Activated T-cell treated with anti-CD3 and anti-CD28 coated beads, Interleukin-2, amount 50 U/mL, for 4 hours (primary cell): ENCODE measurements around the gene CLCN6. TPM values are rescaled to one million over a fixed set of nuclear protein-coding genes. Genes with fewer than 3 reads are reported as not detected.

Source experiments
- ATAC-seq, 2 donors: fragments of 200-7000 bp; cut with Tn5 transposase; one replicate each; pipeline ENCODE4 v1.10.0; 2021
- DNase-seq: peaks from one replicate; pipeline ENCODE4 v3.0.0-alpha.2; 2020
- H3K27me3 Mint-ChIP-seq: one replicate; pipeline ENCODE4 v1.8.0; 2021; ENCODE audit warnings: low read depth, mixed read lengths
- H3K36me3 Mint-ChIP-seq: one replicate; pipeline ENCODE4 v1.8.0; 2022; ENCODE audit warnings: mixed read lengths; ENCODE audit not compliant: insufficient read depth
- H3K4me1 Mint-ChIP-seq: one replicate; pipeline ENCODE4 v1.8.0; 2021; ENCODE audit warnings: low read depth, mixed read lengths
- H3K4me3 Mint-ChIP-seq: one replicate; pipeline ENCODE4 v1.8.0; 2021; ENCODE audit warnings: mild to moderate bottlenecking, moderate library complexity, mixed read lengths
- H3K9me3 Mint-ChIP-seq: one replicate; pipeline ENCODE4 v1.8.0; 2021; ENCODE audit warnings: mixed read lengths
- total RNA-seq, 3 donors: library from RNA; stranded (reverse); gene quantifications; one replicate each; pipeline ENCODE4 v1.2.1, GENCODE V29; 2021

The CLCN6 gene
- total RNA-seq, 3 donors from 2014 or later: 8.6 to 13.5 (median 10.7) TPM

DNA sequence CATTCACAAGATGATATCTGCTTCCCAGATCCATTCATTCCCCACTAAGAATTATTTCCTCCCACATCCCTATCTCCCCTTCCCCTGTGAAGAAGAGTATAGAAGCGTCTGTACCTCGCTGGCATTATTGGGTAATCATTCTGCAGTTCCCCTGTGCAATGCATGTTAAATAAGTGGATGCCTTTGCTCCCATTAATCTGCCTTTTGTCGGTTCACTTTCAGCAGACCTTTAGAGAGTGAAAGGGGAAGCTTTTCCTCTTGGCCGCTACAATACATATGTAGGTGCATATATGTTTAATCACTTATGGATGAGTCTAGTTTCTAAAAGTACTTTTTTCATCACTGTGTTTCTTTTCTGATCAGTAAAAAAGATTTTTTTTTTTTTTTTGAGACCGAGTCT is 7.0 kb downstream of the CLCN6 start:
- ATAC-seq (no peak), DNase-seq (no peak)
- Mint-ChIP-seq H3K27me3 (no peaks in the 10 kb centered on the region), H3K4me1 (peaks cover 8% of the 10 kb centered on the region), H3K36me3 (peaks cover 26% of the 10 kb centered on the region), H3K9me3 (no peaks in the 10 kb centered on the region), H3K4me3 (no peak overlapping the region)

DNA sequence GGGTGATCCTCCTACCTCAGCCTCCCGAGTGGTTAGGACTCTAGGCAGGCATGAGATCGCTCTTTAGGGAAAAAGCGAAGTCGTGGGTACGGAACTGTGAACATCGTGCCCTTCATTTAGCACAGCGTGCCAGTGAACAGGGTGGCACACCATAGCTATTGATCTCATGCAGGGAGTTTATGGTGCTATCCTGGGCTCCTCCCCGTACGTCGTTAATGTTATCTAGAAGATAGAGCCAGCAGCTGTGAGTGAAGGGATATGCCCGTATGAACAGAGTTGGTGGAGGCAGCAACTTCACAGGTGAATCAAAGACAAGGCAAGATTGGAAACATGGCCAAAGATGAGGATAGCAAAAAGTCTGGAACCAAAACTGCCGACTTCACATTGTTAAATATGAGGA is 11.2 kb downstream of the CLCN6 start:
- ATAC-seq: no peak
- H3K9me3 Mint-ChIP-seq: no peaks in the 10 kb centered on the region
- H3K36me3 Mint-ChIP-seq: peaks cover 24% of the 10 kb centered on the region
- no peak for DNase-seq
- H3K4me3 Mint-ChIP-seq: no peak overlapping the region
- no peaks in the 10 kb centered on the region for H3K4me1 Mint-ChIP-seq
- no peaks in the 10 kb centered on the region for H3K27me3 Mint-ChIP-seq

DNA sequence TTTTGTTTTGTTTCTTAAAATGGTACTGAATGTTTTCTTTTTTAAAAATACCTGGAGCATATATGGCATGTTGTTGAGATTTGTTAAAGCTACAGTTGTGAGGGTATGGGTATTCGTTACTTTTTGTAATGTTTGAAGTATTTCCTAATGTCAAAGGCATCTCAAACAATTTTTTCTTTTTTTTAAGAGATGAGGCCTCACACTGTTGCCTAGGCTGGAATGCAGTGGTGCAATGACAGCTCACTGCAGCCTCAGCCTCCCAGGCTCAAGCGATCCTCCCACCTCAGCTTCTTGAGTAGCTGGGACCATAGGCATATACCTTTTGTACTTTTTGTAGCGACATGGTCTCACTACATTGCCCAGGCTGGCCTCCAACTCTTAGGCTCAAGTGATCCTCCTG is 16.1 kb downstream of the CLCN6 start:
- DNase-seq (no peak), ATAC-seq (no peak)
- Mint-ChIP-seq H3K4me3 (no peak overlapping the region), H3K4me1 (no peaks in the 10 kb centered on the region), H3K27me3 (no peaks in the 10 kb centered on the region), H3K9me3 (no peaks in the 10 kb centered on the region), H3K36me3 (peaks cover 20% of the 10 kb centered on the region)

DNA sequence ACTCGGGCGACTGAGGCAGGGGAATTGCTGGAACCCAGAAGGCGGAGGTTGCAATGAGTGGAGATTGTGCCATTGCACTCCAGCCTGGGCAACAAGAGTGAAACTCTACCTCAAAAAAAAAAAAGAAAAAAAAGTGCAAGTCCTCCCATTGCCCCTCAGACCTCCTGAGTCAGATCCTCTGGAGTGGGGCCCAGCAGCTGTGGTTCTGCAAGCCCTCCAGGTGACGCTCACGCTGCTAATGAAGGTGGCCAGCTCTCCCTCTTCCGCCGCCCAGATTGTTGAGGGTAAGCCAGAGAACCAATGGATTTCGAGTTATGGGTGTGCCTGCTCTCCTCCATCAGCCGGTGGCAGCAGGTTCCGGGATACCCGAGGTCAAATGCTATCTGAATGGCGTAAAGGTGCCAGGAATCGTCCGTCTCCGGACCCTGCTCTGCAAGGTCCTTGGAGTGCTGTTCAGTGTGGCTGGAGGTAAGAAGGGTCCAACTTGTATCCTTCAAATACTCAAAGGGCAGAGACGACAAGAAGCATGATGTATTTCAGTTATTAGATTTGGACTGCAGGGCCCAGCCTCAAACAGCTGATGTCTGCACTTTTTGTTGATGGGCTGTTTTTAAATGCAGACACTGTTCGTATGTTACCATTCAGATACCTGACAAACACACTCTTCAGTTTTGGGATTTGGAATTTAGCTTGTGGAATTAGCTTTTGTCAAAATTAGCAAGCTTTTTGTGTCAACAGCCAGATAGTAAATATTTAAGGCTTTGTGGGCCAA is 17.6 kb downstream of the CLCN6 start:
- Mint-ChIP-seq H3K4me3 (no peak overlapping the region), H3K27me3 (no peaks in the 10 kb centered on the region), H3K9me3 (no peaks in the 10 kb centered on the region), H3K4me1 (no peaks in the 10 kb centered on the region), H3K36me3 (peaks cover 24% of the 10 kb centered on the region)
- DNase-seq (no peak), ATAC-seq (no peak)

GRCh38 chr1:11825131-11825530 is 19.1 kb downstream of the CLCN6 start:
- H3K9me3 Mint-ChIP-seq: no peaks in the 10 kb centered on the region

DNA sequence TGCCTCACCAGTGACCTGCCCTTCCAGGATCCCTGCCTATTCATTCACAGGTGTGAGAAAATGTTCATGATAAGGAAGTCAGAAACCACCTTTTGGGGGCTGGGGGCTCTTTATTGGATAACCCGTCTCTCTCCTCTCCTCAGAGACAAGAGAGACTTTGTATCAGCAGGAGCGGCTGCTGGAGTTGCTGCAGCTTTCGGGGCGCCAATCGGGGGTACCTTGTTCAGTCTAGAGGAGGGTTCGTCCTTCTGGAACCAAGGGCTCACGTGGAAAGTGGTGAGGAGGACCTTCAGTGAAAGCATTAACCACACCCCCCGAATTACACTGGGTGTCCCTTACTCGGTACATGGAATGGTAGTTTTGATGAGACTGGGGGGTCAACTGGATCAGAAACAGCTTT is 21.0 kb downstream of the CLCN6 start:
- H3K4me1 Mint-ChIP-seq: no peaks in the 10 kb centered on the region
- no peaks in the 10 kb centered on the region for H3K27me3 Mint-ChIP-seq
- ATAC-seq: no peak
- H3K4me3 Mint-ChIP-seq: no peak overlapping the region
- H3K36me3 Mint-ChIP-seq: peaks cover 23% of the 10 kb centered on the region
- no peaks in the 10 kb centered on the region for H3K9me3 Mint-ChIP-seq
- no peak for DNase-seq

More at GRCh38 chr1:11825131-11825530, 19.1 kb downstream of the CLCN6 start:
- peaks cover 24% of the 10 kb centered on the region for H3K36me3 Mint-ChIP-seq
- H3K27me3 Mint-ChIP-seq: no peaks in the 10 kb centered on the region
- H3K4me3 Mint-ChIP-seq: no peak overlapping the region
- DNase-seq (no peak), ATAC-seq (no peak)
- H3K4me1 Mint-ChIP-seq: no peaks in the 10 kb centered on the region

- Mint-ChIP-seq H3K9me3 (no peaks in the 10 kb centered on the region), H3K4me1 (no peaks in the 10 kb centered on the region), H3K27me3 (no peaks in the 10 kb centered on the region), H3K4me3 (no peak overlapping the region), H3K36me3 (peaks cover 30% of the 10 kb centered on the region)
- no peak for ATAC-seq
- no peak for DNase-seq
Observed at GRCh38 chr1:11828511-11828910, 22.5 kb downstream of the CLCN6 start.

GRCh38 chr1:11831945-11832725 is 26.1 kb downstream of the CLCN6 start:
- no peak overlapping the region for H3K4me3 Mint-ChIP-seq
- H3K36me3 Mint-ChIP-seq: peaks cover 38% of the 10 kb centered on the region

DNA sequence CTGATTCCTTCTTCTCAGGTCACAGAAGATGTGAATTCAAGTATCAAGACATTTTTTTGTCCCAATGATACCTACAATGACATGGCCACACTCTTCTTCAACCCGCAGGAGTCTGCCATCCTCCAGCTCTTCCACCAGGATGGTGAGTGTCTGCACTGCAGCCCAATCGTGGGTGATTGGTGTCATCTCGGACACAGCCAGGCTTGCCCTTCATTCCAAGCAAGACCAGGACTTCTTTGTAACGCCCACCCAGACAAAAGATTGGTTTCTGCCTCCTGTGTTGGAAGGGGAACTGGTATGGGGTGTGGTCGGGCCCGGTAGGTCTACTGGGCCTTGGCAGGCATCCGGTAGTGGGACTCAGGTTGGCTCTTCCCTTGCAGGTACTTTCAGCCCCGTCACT is 27.5 kb downstream of the CLCN6 start:
- peaks cover 34% of the 10 kb centered on the region for H3K36me3 Mint-ChIP-seq
- ATAC-seq: no peak
- DNase-seq: no peak
- no peaks in the 10 kb centered on the region for H3K9me3 Mint-ChIP-seq
- no peaks in the 10 kb centered on the region for H3K4me1 Mint-ChIP-seq
- H3K27me3 Mint-ChIP-seq: no peaks in the 10 kb centered on the region
- H3K4me3 Mint-ChIP-seq: no peak overlapping the region

More at GRCh38 chr1:11831945-11832725, 26.1 kb downstream of the CLCN6 start:
- ATAC-seq (no peak), DNase-seq (no peak)
- Mint-ChIP-seq H3K9me3 (no peaks in the 10 kb centered on the region), H3K27me3 (no peaks in the 10 kb centered on the region), H3K4me1 (no peaks in the 10 kb centered on the region)

DNA sequence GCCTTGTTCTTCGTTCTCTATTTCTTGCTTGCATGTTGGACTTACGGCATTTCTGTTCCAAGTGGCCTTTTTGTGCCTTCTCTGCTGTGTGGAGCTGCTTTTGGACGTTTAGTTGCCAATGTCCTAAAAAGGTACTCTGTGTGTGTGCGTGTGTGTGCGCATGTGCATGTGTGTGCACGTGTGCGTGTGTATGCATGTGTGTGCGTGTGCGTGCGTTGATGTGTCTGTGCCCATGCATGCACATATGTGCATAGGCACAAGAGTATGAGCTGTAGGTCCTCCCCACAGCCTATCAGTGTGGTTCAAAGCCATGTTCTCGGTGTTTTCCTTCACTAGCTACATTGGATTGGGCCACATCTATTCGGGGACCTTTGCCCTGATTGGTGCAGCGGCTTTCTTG is 27.9 kb downstream of the CLCN6 start:
- Mint-ChIP-seq H3K27me3 (no peaks in the 10 kb centered on the region), H3K9me3 (no peaks in the 10 kb centered on the region), H3K36me3 (peaks cover 38% of the 10 kb centered on the region), H3K4me1 (no peaks in the 10 kb centered on the region), H3K4me3 (no peak overlapping the region)
- DNase-seq (no peak), ATAC-seq (no peak)

- H3K4me1 Mint-ChIP-seq: no peaks in the 10 kb centered on the region
- no peaks in the 10 kb centered on the region for H3K9me3 Mint-ChIP-seq
- no peak for ATAC-seq
- peaks cover 37% of the 10 kb centered on the region for H3K36me3 Mint-ChIP-seq
- no peak overlapping the region for H3K4me3 Mint-ChIP-seq
- DNase-seq: no peak
- H3K27me3 Mint-ChIP-seq: no peaks in the 10 kb centered on the region
Observed at GRCh38 chr1:11835441-11836225, 29.6 kb downstream of the CLCN6 start.

- ATAC-seq (no peak), DNase-seq (no peak)
- Mint-ChIP-seq H3K4me1 (no peaks in the 10 kb centered on the region), H3K9me3 (no peaks in the 10 kb centered on the region), H3K27me3 (no peaks in the 10 kb centered on the region), H3K36me3 (peaks cover 49% of the 10 kb centered on the region), H3K4me3 (no peak overlapping the region)
Observed at GRCh38 chr1:11836955-11837766, 31.2 kb downstream of the CLCN6 start.

DNA sequence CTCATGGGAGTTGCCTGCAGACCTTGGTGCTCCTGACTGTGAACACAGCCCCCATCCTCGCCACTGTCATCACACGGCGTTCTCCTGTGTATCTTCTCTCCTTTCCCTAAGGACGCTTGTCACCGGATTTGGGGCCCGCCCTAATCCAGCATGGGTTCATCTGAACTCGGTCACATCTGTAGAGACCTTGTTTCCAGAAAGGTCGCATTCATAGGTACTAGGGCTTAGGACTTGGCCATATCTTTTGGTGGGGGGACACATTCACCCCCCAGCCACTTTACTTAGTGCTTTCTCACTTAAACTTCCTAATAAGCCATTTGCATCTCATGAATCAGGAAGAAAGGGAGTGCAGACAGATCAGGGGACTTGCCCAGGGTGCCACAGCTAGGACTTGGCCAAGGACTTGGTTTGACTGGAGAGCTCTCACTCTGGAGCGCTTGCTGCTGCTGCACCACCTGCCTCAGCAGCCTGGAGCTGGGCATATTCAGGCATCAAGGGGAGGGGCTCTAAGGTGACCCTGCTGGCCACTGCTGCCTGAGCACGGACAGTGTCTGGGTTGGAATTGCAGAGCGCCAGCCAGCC is 31.9 kb downstream of the CLCN6 start:
- ATAC-seq: no peak
- H3K4me1 Mint-ChIP-seq: no peaks in the 10 kb centered on the region
- no peaks in the 10 kb centered on the region for H3K27me3 Mint-ChIP-seq
- H3K4me3 Mint-ChIP-seq: no peak overlapping the region
- DNase-seq: no peak
- H3K9me3 Mint-ChIP-seq: no peaks in the 10 kb centered on the region
- peaks cover 49% of the 10 kb centered on the region for H3K36me3 Mint-ChIP-seq
